Right lung (tissue), 5 donors: ENCODE data around the gene RAI1. TPM values are rescaled to one million over a fixed set of nuclear protein-coding genes. Genes with fewer than 3 reads are reported as not detected.

ENCODE experiments used
- DNase-seq, 2 donors: peaks; one replicate each; pipeline ENCODE4 v3.0.0-alpha.2; 2013
- polyA plus RNA-seq, 5 donors: library from polyadenylated mRNA; unstranded; fragments of 120-200 nt; gene quantifications; one replicate each; pipeline versions ENCODE4 v1.2.1 to v1.2.3, GENCODE V29; 2013; ENCODE audit warnings: inconsistent platforms in 1 of 5, low replicate concordance in 1 of 5; ENCODE audit not compliant: insufficient read length in 5 of 5, insufficient read depth in 1 of 5

Gene RAI1
- polyA plus RNA-seq, 5 donors = 24.0 to 37.7 (median 35.8) TPM

GRCh38 chr17:17812211-17813054 is 131.2 kb downstream of the RAI1 start:
- DNase-seq = peak in 1 of 2 donors; percentile 71

GRCh38 chr17:17813055-17813724 is 131.9 kb downstream of the RAI1 start:
- DNase-seq = no peak

- no peak for DNase-seq
Observed at GRCh38 chr17:17813725-17814095, 132.5 kb downstream of the RAI1 start.

GRCh38 chr17:17814162-17815061 is 133.2 kb downstream of the RAI1 start:
- no peak for DNase-seq

GRCh38 chr17:17815062-17815406 is 133.8 kb downstream of the RAI1 start:
- no peak for DNase-seq

- DNase-seq = no peak
Observed at GRCh38 chr17:17815436-17816200, 134.4 kb downstream of the RAI1 start.

GRCh38 chr17:17816240-17816814 is 135.1 kb downstream of the RAI1 start:
- no peak for DNase-seq

GRCh38 chr17:17816831-17817551 is 135.7 kb downstream of the RAI1 start:
- no peak for DNase-seq

- no peak for DNase-seq
Observed at GRCh38 chr17:17817552-17817947, 136.3 kb downstream of the RAI1 start.

GRCh38 chr17:17818088-17818526 is 136.8 kb downstream of the RAI1 start:
- no peak for DNase-seq

GRCh38 chr17:17819111-17819510 is 137.9 kb downstream of the RAI1 start:
- DNase-seq = no peak

GRCh38 chr17:17819561-17819995 is 138.3 kb downstream of the RAI1 start:
- no peak for DNase-seq

- no peak for DNase-seq
Observed at GRCh38 chr17:17820046-17820445, 138.8 kb downstream of the RAI1 start.

GRCh38 chr17:17820463-17821158 is 139.4 kb downstream of the RAI1 start:
- no peak for DNase-seq

GRCh38 chr17:17822189-17822588 is 140.9 kb downstream of the RAI1 start:
- no peak for DNase-seq

GRCh38 chr17:17822616-17823015 is 141.4 kb downstream of the RAI1 start:
- no peak for DNase-seq

GRCh38 chr17:17823433-17824118 is 142.3 kb downstream of the RAI1 start:
- DNase-seq = peak; percentile 85 to 88

- DNase-seq = no peak
Observed at GRCh38 chr17:17824119-17824782, 143.0 kb downstream of the RAI1 start.
